HEK293 (cell line): ENCODE results near the gene MAP3K6.

Experiments
- CTCF ChIA-PET: fragments of 350-600 bp; formaldehyde crosslinking; extraction: SDS; loops from one replicate; lab custom pipeline; 2021; ENCODE audit warnings: antibody characterized with exemption; lab: Yijun Ruan, JAX
- POLR2A ChIA-PET: fragments of 300-600 bp; formaldehyde crosslinking; extraction: SDS; loops from one replicate; lab custom pipeline; 2020; ENCODE audit warnings: antibody characterized with exemption, inconsistent platforms; lab: Yijun Ruan, JAX
- H3K27ac ChIP-seq: fragments of 200-500 bp; sonication (Bioruptor generic); 2 replicates; pipeline ENCODE4 v1.5.1; 2014; ENCODE audit warnings: low read depth, low read length, control low read depth, inconsistent platforms; ENCODE audit errors: extremely low read depth
- H3K36me3 ChIP-seq, 2 experiments: fragments of 200-500 bp in 1 of 2; sonication (Bioruptor generic) in 1 of 2; 1 replicate in 1 of 2; 2 replicates in 1 of 2; pipeline ENCODE4 v1.5.1; 2014 to 2017; ENCODE audit warnings: inconsistent platforms in 2 of 2, low read length in 2 of 2; ENCODE audit not compliant: control insufficient read depth in 2 of 2, insufficient read depth in 1 of 2
- H3K4me1 ChIP-seq: fragments of 200-500 bp; sonication (Bioruptor generic); 2 replicates; pipeline ENCODE4 v1.5.1; 2014; ENCODE audit warnings: mild to moderate bottlenecking, low read length, inconsistent platforms; ENCODE audit not compliant: control insufficient read depth, insufficient read depth
- H3K4me3 ChIP-seq: 2 replicates; pipeline ENCODE4 v1.5.1; 2011; ENCODE audit warnings: low read depth, mild to moderate bottlenecking, control low read depth, low read length, moderate library complexity
- H3K9me3 ChIP-seq: fragments of 200-500 bp; sonication (Bioruptor generic); 2 replicates; pipeline ENCODE4 v1.5.1; 2014; ENCODE audit warnings: low read depth, low read length, inconsistent platforms; ENCODE audit not compliant: control insufficient read depth, insufficient read depth
- ATF2 ChIP-seq: fragments of 450-650 bp; formaldehyde crosslinking; IDR thresholded peaks from 2 replicates; pipeline ENCODE4 v1.5.1; 2016; ENCODE audit warnings: missing biosample characterization, missing genetic modification characterization, low read depth
- HOXC10 ChIP-seq: sonication (generic); formaldehyde crosslinking; IDR thresholded peaks from 2 replicates; pipeline ENCODE4 v1.8.1; 2023; ENCODE audit warnings: mild to moderate bottlenecking, missing genetic modification reagents
- MEIS1 ChIP-seq: sonication (generic); formaldehyde crosslinking; IDR thresholded peaks from 2 replicates; pipeline ENCODE4 v1.8.1; 2022; ENCODE audit warnings: missing genetic modification reagents, mild to moderate bottlenecking, borderline replicate concordance
- SCRT1 ChIP-seq: fragments of 450-650 bp; formaldehyde crosslinking; IDR thresholded peaks from 2 replicates; pipeline ENCODE4 v1.5.1; 2016; ENCODE audit warnings: missing biosample characterization, missing genetic modification characterization, borderline replicate concordance
- SP2 ChIP-seq: fragments of 450-650 bp; formaldehyde crosslinking; IDR thresholded peaks from 2 replicates; pipeline ENCODE4 v1.5.1; 2016; ENCODE audit warnings: missing biosample characterization, missing genetic modification characterization
- SP3 ChIP-seq: fragments of 450-650 bp; formaldehyde crosslinking; IDR thresholded peaks from 2 replicates; pipeline ENCODE4 v1.5.1; 2016; ENCODE audit warnings: missing biosample characterization, missing genetic modification characterization
- TRIM28 ChIP-seq: IDR thresholded peaks from 2 replicates; pipeline ENCODE4 v1.6.1; 2011; ENCODE audit warnings: low read length, control low read depth, borderline replicate concordance
- YY1 ChIP-seq: fragments of 450-650 bp; formaldehyde crosslinking; IDR thresholded peaks from 2 replicates; pipeline ENCODE4 v1.5.1; 2018; ENCODE audit warnings: missing biosample characterization, missing genetic modification characterization
- ZBTB17 ChIP-seq: fragments of 450-650 bp; formaldehyde crosslinking; IDR thresholded peaks from 2 replicates; pipeline ENCODE4 v1.5.1; 2016; ENCODE audit warnings: missing biosample characterization, missing genetic modification characterization
- ZFHX2 ChIP-seq: fragments of 450-650 bp; formaldehyde crosslinking; conservative IDR thresholded peaks from 2 replicates; pipeline ENCODE4 v1.5.1; 2016; ENCODE audit warnings: missing biosample characterization, missing genetic modification characterization
- ZNF148 ChIP-seq: fragments of 450-650 bp; formaldehyde crosslinking; IDR thresholded peaks from 2 replicates; pipeline ENCODE4 v1.5.0; 2017; ENCODE audit warnings: missing biosample characterization, missing genetic modification characterization, borderline replicate concordance
- ZNF211 ChIP-seq: fragments of 450-650 bp; formaldehyde crosslinking; IDR thresholded peaks from 2 replicates; pipeline ENCODE4 v1.5.1; 2016; ENCODE audit warnings: low read depth, missing biosample characterization, missing genetic modification characterization
- ZNF221 ChIP-seq: fragments of 450-650 bp; formaldehyde crosslinking; IDR thresholded peaks from 2 replicates; pipeline ENCODE4 v1.5.1; 2017; ENCODE audit warnings: missing biosample characterization, missing genetic modification characterization, borderline replicate concordance
- ZNF341 ChIP-seq: fragments of 450-650 bp; formaldehyde crosslinking; IDR thresholded peaks from 2 replicates; pipeline ENCODE4; 2016; ENCODE audit warnings: low read depth, missing biosample characterization, missing genetic modification characterization
- ZNF366 ChIP-seq: fragments of 450-650 bp; formaldehyde crosslinking; conservative IDR thresholded peaks from 2 replicates; pipeline ENCODE4 v1.5.1; 2016; ENCODE audit warnings: missing biosample characterization, missing genetic modification characterization
- ZNF473 ChIP-seq: fragments of 450-650 bp; formaldehyde crosslinking; IDR thresholded peaks from 2 replicates; pipeline ENCODE4 v1.5.1; 2017; ENCODE audit warnings: missing biosample characterization, missing genetic modification characterization
- ZNF530 ChIP-seq: fragments of 450-650 bp; formaldehyde crosslinking; IDR thresholded peaks from 2 replicates; pipeline ENCODE4 v1.5.1; 2016; ENCODE audit warnings: low read depth, missing biosample characterization, missing genetic modification characterization
- ZNF555 ChIP-seq: fragments of 450-650 bp; formaldehyde crosslinking; conservative IDR thresholded peaks from 2 replicates; pipeline ENCODE4 v1.5.1; 2017; ENCODE audit warnings: missing biosample characterization, mild to moderate bottlenecking, missing genetic modification characterization, inconsistent platforms
- ZNF664 ChIP-seq: fragments of 450-650 bp; formaldehyde crosslinking; IDR thresholded peaks from 2 replicates; pipeline ENCODE4 v1.5.1; 2016; ENCODE audit warnings: missing biosample characterization, missing genetic modification characterization
- ZNF701 ChIP-seq: fragments of 450-650 bp; formaldehyde crosslinking; IDR thresholded peaks from 2 replicates; pipeline ENCODE4 v1.5.1; 2016; ENCODE audit warnings: missing biosample characterization, missing genetic modification characterization
- ZNF776 ChIP-seq: fragments of 450-650 bp; formaldehyde crosslinking; IDR thresholded peaks from 2 replicates; pipeline ENCODE4 v1.5.0; 2017; ENCODE audit warnings: missing biosample characterization, missing genetic modification characterization, borderline replicate concordance
- TF ChIP-seq, protein P1 (sequence below): fragments of 450-650 bp; formaldehyde crosslinking; IDR thresholded peaks from 2 replicates; pipeline ENCODE4 v1.5.1; 2017; ENCODE audit warnings: missing biosample characterization, missing genetic modification characterization
- TF ChIP-seq, protein P2 (sequence below): fragments of 450-650 bp; formaldehyde crosslinking; IDR thresholded peaks from 2 replicates; pipeline ENCODE4 v1.5.1; 2017; ENCODE audit warnings: missing biosample characterization, mild to moderate bottlenecking, missing genetic modification characterization, moderate library complexity
- TF ChIP-seq, protein P3 (sequence below): fragments of 450-650 bp; formaldehyde crosslinking; IDR thresholded peaks from 2 replicates; pipeline ENCODE4 v1.5.1; 2016; ENCODE audit warnings: missing biosample characterization, missing genetic modification characterization, borderline replicate concordance

MAP3K6 gene

DNA sequence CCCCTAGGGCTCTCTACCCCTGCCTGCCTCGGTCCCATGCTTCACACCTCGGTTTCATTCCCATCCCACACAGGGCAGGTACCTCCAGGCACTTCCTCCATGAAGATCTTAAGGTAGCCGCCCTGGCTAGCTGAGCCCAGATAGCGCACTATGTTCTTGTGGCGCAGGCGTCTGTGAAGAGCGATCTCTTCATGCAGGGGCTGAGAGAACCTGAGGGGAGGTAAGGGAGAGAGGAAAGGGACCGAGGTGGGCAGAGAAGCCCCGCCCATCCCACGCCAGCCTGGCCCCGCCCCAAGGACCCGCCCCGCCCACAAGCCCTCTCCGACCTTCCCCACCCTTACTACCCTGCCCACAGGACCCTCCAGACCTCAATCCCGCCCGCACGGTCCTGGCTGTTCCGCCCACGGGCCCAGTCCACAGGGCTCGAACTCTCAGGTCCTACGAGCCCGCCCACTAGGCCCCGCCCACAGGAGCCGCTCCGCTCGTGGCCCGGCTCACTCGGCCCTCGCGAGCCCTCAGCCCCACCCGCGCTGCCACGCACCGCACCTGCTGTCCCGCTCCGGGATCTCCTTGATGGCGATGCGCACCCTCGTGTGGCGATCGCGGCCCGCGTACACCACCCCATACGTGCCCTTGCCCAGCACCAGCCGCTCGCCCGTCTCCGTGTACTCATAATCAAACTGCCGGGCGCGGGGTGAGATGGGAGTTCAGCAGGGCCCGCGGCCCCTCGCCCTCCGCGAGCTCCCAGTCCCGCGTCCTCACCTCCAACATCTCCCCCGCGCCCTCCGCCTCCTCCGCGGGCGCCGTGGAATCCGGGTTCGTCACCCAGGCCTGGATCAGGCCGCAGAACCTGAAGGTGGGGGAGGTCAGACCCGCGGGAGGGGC lies 6.4 kb downstream of the MAP3K6 start:
- Histone ChIP-seq H3K4me1 (no peaks in the 10 kb centered on the region), H3K36me3 (peaks cover 0 to 57% of the 10 kb centered on the region in 2 experiments; a peak in 1 of 3 replicates), H3K4me3 (no peak overlapping the region), H3K9me3 (no peaks in the 10 kb centered on the region), H3K27ac (no peak overlapping the region)
- POLR2A ChIA-PET: no interaction called here
- CTCF ChIA-PET: interaction anchor here (0.6 to 1.6 kb wide), 3 partner anchors 32 to 62 kb away, joined by 3 to 4 read pairs (median 3); no protein-coding TSS in a partner anchor
- TF ChIP-seq SP3 (tag by site-specific recombination) (no peak), ZBTB17 (tag by site-specific recombination) (no peak), SP2 (tag by site-specific recombination) (0 out of 2 replicates have a peak, but pooled peaks have one; percentile 11), YY1 (no peak), ZFHX2 (tag by site-specific recombination) (peak; percentile 59), ZNF530 (tag by site-specific recombination) (no peak), ZNF221 (tag by site-specific recombination) (no peak), ZNF211 (no peak), ZNF664 (no peak), ZNF701 (tag by site-specific recombination) (no peak), TRIM28 (no peak), ZNF341 (tag by site-specific recombination) (no peak), ATF2 (tag by site-specific recombination) (no peak), ZNF366 (tag by site-specific recombination) (no peak), HOXC10 (CRISPR knock-in tag) (no peak), ZNF555 (tag by site-specific recombination) (no peak), SCRT1 (no peak), ZNF473 (tag by site-specific recombination) (no peak), ZNF776 (tag by site-specific recombination) (no peak), ZNF148 (tag by site-specific recombination) (no peak), MEIS1 (no peak)
- TF ChIP-seq, protein P1, sequence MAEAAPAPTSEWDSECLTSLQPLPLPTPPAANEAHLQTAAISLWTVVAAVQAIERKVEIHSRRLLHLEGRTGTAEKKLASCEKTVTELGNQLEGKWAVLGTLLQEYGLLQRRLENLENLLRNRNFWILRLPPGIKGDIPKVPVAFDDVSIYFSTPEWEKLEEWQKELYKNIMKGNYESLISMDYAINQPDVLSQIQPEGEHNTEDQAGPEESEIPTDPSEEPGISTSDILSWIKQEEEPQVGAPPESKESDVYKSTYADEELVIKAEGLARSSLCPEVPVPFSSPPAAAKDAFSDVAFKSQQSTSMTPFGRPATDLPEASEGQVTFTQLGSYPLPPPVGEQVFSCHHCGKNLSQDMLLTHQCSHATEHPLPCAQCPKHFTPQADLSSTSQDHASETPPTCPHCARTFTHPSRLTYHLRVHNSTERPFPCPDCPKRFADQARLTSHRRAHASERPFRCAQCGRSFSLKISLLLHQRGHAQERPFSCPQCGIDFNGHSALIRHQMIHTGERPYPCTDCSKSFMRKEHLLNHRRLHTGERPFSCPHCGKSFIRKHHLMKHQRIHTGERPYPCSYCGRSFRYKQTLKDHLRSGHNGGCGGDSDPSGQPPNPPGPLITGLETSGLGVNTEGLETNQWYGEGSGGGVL (tag by site-specific recombination): no peak
- TF ChIP-seq, protein P2, sequence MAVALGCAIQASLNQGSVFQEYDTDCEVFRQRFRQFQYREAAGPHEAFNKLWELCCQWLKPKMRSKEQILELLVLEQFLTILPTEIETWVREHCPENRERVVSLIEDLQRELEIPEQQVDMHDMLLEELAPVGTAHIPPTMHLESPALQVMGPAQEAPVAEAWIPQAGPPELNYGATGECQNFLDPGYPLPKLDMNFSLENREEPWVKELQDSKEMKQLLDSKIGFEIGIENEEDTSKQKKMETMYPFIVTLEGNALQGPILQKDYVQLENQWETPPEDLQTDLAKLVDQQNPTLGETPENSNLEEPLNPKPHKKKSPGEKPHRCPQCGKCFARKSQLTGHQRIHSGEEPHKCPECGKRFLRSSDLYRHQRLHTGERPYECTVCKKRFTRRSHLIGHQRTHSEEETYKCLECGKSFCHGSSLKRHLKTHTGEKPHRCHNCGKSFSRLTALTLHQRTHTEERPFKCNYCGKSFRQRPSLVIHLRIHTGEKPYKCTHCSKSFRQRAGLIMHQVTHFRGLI (tag by site-specific recombination): no peak
- TF ChIP-seq, protein P3, sequence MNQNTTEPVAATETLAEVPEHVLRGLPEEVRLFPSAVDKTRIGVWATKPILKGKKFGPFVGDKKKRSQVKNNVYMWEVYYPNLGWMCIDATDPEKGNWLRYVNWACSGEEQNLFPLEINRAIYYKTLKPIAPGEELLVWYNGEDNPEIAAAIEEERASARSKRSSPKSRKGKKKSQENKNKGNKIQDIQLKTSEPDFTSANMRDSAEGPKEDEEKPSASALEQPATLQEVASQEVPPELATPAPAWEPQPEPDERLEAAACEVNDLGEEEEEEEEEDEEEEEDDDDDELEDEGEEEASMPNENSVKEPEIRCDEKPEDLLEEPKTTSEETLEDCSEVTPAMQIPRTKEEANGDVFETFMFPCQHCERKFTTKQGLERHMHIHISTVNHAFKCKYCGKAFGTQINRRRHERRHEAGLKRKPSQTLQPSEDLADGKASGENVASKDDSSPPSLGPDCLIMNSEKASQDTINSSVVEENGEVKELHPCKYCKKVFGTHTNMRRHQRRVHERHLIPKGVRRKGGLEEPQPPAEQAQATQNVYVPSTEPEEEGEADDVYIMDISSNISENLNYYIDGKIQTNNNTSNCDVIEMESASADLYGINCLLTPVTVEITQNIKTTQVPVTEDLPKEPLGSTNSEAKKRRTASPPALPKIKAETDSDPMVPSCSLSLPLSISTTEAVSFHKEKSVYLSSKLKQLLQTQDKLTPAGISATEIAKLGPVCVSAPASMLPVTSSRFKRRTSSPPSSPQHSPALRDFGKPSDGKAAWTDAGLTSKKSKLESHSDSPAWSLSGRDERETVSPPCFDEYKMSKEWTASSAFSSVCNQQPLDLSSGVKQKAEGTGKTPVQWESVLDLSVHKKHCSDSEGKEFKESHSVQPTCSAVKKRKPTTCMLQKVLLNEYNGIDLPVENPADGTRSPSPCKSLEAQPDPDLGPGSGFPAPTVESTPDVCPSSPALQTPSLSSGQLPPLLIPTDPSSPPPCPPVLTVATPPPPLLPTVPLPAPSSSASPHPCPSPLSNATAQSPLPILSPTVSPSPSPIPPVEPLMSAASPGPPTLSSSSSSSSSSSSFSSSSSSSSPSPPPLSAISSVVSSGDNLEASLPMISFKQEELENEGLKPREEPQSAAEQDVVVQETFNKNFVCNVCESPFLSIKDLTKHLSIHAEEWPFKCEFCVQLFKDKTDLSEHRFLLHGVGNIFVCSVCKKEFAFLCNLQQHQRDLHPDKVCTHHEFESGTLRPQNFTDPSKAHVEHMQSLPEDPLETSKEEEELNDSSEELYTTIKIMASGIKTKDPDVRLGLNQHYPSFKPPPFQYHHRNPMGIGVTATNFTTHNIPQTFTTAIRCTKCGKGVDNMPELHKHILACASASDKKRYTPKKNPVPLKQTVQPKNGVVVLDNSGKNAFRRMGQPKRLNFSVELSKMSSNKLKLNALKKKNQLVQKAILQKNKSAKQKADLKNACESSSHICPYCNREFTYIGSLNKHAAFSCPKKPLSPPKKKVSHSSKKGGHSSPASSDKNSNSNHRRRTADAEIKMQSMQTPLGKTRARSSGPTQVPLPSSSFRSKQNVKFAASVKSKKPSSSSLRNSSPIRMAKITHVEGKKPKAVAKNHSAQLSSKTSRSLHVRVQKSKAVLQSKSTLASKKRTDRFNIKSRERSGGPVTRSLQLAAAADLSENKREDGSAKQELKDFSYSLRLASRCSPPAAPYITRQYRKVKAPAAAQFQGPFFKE (tag by site-specific recombination): no peak
